Measurements from ENCODE around the gene ARHGEF28.
A peak's percentile ranks its signal among the peaks of the same experiment; 100 is the strongest.

ARHGEF28 gene

GRCh38 chr5:73672132-73672531 is 46.1 kb downstream of the ARHGEF28 start:
- no peak overlapping the region for H3K27ac Mint-ChIP-seq (ENCODE audit: low read depth)
- no peak for ATAC-seq (replicated peaks; ENCODE audit: extremely low read depth, poor library complexity, severe bottlenecking)
- H3K36me3 Mint-ChIP-seq (ENCODE audit: insufficient read depth) = no peaks in the 10 kb centered on the region

GRCh38 chr5:73673161-73673591 is 47.2 kb downstream of the ARHGEF28 start:
- no peaks in the 10 kb centered on the region for H3K36me3 Mint-ChIP-seq (ENCODE audit: insufficient read depth)
- H3K4me1 Mint-ChIP-seq = peaks cover 3% of the 10 kb centered on the region
- no peak for ATAC-seq (replicated peaks; ENCODE audit: extremely low read depth, poor library complexity, severe bottlenecking)
- DNase-seq (ENCODE audit: low spot score in 2 of 2) = no peak
- H3K27me3 Mint-ChIP-seq = no peaks in the 10 kb centered on the region
- no peak overlapping the region for H3K4me3 Mint-ChIP-seq
- no peaks in the 10 kb centered on the region for H3K9me3 Mint-ChIP-seq
- H3K27ac Mint-ChIP-seq (ENCODE audit: low read depth) = no peak overlapping the region

More at GRCh38 chr5:73672132-73672531, 46.1 kb downstream of the ARHGEF28 start:
- Mint-ChIP-seq H3K27me3 (no peaks in the 10 kb centered on the region), H3K4me1 (peaks cover 13% of the 10 kb centered on the region), H3K4me3 (no peak overlapping the region), H3K9me3 (no peaks in the 10 kb centered on the region)
- DNase-seq (ENCODE audit: low spot score in 2 of 2) = no peak

DNA sequence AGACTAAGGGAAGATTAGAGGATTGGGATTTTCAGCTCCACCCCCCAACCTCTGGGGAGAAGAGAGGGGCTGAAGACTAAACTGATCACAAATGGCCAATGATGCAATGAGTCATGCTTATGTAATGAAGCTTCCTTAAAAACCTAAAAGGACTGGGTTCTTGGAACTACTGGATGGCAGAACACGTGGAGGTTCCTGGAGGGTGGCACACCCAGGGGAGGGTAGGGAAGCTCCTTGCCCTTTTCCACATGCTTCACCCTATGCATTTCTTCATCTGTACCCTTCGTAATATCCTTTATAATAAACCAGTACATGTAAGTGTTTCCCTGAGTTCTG is 48.6 kb downstream of the ARHGEF28 start:
- ATAC-seq (replicated peaks; ENCODE audit: extremely low read depth, poor library complexity, severe bottlenecking) (no peak), DNase-seq (ENCODE audit: low spot score in 2 of 2) (no peak)
- Mint-ChIP-seq H3K27me3 (no peaks in the 10 kb centered on the region), H3K36me3 (ENCODE audit: insufficient read depth) (no peaks in the 10 kb centered on the region), H3K9me3 (no peaks in the 10 kb centered on the region), H3K4me3 (no peak overlapping the region), H3K27ac (ENCODE audit: low read depth) (no peak overlapping the region), H3K4me1 (no peaks in the 10 kb centered on the region)

GRCh38 chr5:73678322-73678740 is 52.3 kb downstream of the ARHGEF28 start:
- Mint-ChIP-seq H3K36me3 (ENCODE audit: insufficient read depth) (no peaks in the 10 kb centered on the region), H3K27ac (ENCODE audit: low read depth) (no peak overlapping the region), H3K4me1 (no peaks in the 10 kb centered on the region), H3K9me3 (no peaks in the 10 kb centered on the region), H3K27me3 (no peaks in the 10 kb centered on the region), H3K4me3 (no peak overlapping the region)
- ATAC-seq (replicated peaks; ENCODE audit: extremely low read depth, poor library complexity, severe bottlenecking) (no peak), DNase-seq (ENCODE audit: low spot score in 2 of 2) (no peak)

DNA sequence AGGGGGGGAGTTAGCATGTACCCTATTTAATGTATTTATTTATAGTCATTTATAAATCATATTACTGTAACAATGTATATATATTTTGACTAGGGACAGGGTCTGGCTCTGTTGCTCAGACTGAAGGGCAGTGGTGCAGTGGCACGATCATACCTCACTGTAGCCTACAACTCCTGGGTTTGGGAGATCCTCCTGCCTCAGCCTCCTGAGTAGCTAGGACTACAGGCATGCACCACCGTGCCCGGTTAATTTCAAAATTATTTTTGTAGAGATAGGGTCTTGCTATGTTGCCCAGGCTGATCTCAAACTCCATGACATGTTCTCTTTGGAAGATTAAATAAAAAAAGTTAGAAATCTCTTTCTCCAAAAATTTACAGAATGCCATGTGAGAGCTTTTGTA is 52.8 kb downstream of the ARHGEF28 start:
- H3K27me3 Mint-ChIP-seq = no peaks in the 10 kb centered on the region
- no peak for ATAC-seq (replicated peaks; ENCODE audit: extremely low read depth, poor library complexity, severe bottlenecking)
- H3K27ac Mint-ChIP-seq (ENCODE audit: low read depth) = no peak overlapping the region
- DNase-seq (ENCODE audit: low spot score in 2 of 2) = no peak
- no peaks in the 10 kb centered on the region for H3K36me3 Mint-ChIP-seq (ENCODE audit: insufficient read depth)
- H3K4me3 Mint-ChIP-seq = no peak overlapping the region
- H3K9me3 Mint-ChIP-seq = no peaks in the 10 kb centered on the region
- H3K4me1 Mint-ChIP-seq = no peaks in the 10 kb centered on the region

DNA sequence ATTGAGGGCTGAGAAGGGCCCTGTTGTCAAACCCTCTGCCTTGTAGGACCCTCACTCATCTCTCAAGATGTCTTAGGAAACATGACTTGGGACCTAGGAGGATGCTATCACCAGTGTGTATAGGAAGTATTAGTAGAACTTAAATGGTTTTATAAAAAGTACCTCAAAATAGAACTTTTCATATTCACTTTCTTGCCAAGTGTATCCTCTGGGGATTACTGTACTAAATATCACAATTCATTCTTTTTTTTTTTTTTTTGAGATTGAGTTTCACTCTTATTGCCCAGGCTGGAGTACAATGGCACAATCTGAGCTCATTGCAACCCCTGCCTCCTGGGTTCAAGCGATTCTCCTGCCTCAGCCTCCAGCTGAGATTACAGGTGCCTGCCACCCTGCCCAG is 56.2 kb downstream of the ARHGEF28 start:
- ATAC-seq (replicated peaks; ENCODE audit: extremely low read depth, poor library complexity, severe bottlenecking) = no peak
- H3K4me1 Mint-ChIP-seq = no peaks in the 10 kb centered on the region
- DNase-seq (ENCODE audit: low spot score in 2 of 2) = no peak
- H3K4me3 Mint-ChIP-seq = no peak overlapping the region
- no peak overlapping the region for H3K27ac Mint-ChIP-seq (ENCODE audit: low read depth)
- H3K27me3 Mint-ChIP-seq = no peaks in the 10 kb centered on the region
- no peaks in the 10 kb centered on the region for H3K9me3 Mint-ChIP-seq
- no peaks in the 10 kb centered on the region for H3K36me3 Mint-ChIP-seq (ENCODE audit: insufficient read depth)

GRCh38 chr5:73684691-73685090 is 58.7 kb downstream of the ARHGEF28 start:
- Mint-ChIP-seq H3K27ac (ENCODE audit: low read depth) (no peak overlapping the region), H3K9me3 (no peaks in the 10 kb centered on the region), H3K36me3 (ENCODE audit: insufficient read depth) (no peaks in the 10 kb centered on the region), H3K4me3 (no peak overlapping the region), H3K27me3 (no peaks in the 10 kb centered on the region), H3K4me1 (no peaks in the 10 kb centered on the region)
- DNase-seq (ENCODE audit: low spot score in 2 of 2) = no peak
- ATAC-seq (replicated peaks; ENCODE audit: extremely low read depth, poor library complexity, severe bottlenecking) = no peak

GRCh38 chr5:73686912-73687311 is 60.9 kb downstream of the ARHGEF28 start:
- H3K36me3 Mint-ChIP-seq (ENCODE audit: insufficient read depth) = no peaks in the 10 kb centered on the region
- no peak for ATAC-seq (replicated peaks; ENCODE audit: extremely low read depth, poor library complexity, severe bottlenecking)
- no peak for DNase-seq (ENCODE audit: low spot score in 2 of 2)
- no peaks in the 10 kb centered on the region for H3K9me3 Mint-ChIP-seq
- no peaks in the 10 kb centered on the region for H3K27me3 Mint-ChIP-seq
- H3K4me1 Mint-ChIP-seq = no peaks in the 10 kb centered on the region
- H3K27ac Mint-ChIP-seq (ENCODE audit: low read depth) = no peak overlapping the region
- no peak overlapping the region for H3K4me3 Mint-ChIP-seq

DNA sequence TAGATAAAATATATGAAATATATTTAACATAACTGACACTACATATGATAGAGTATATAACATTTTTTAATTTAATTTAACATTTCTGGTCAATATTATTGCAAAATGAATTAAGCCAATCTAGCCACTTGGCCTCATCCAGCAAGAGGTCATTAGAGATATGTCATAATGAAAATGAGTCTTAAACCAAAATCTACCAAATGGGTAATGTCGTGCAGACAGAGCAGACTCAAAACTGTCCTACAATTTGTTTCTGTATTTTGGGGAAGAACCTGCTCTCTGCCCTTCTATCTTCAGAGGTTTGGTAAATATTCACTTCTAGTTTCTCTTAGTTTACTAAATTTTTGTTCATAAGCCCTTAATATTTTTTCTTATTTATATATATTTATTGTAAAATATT is 61.4 kb downstream of the ARHGEF28 start:
- H3K27me3 Mint-ChIP-seq = no peaks in the 10 kb centered on the region
- H3K27ac Mint-ChIP-seq (ENCODE audit: low read depth) = no peak overlapping the region
- no peaks in the 10 kb centered on the region for H3K36me3 Mint-ChIP-seq (ENCODE audit: insufficient read depth)
- no peaks in the 10 kb centered on the region for H3K9me3 Mint-ChIP-seq
- ATAC-seq (replicated peaks; ENCODE audit: extremely low read depth, poor library complexity, severe bottlenecking) (no peak), DNase-seq (ENCODE audit: low spot score in 2 of 2) (no peak)
- H3K4me1 Mint-ChIP-seq = peaks cover under 1% of the 10 kb centered on the region
- no peak overlapping the region for H3K4me3 Mint-ChIP-seq

GRCh38 chr5:73690015-73690414 is 64.0 kb downstream of the ARHGEF28 start:
- H3K27ac Mint-ChIP-seq (ENCODE audit: low read depth) = no peak overlapping the region
- no peaks in the 10 kb centered on the region for H3K27me3 Mint-ChIP-seq
- no peak overlapping the region for H3K4me3 Mint-ChIP-seq

DNA sequence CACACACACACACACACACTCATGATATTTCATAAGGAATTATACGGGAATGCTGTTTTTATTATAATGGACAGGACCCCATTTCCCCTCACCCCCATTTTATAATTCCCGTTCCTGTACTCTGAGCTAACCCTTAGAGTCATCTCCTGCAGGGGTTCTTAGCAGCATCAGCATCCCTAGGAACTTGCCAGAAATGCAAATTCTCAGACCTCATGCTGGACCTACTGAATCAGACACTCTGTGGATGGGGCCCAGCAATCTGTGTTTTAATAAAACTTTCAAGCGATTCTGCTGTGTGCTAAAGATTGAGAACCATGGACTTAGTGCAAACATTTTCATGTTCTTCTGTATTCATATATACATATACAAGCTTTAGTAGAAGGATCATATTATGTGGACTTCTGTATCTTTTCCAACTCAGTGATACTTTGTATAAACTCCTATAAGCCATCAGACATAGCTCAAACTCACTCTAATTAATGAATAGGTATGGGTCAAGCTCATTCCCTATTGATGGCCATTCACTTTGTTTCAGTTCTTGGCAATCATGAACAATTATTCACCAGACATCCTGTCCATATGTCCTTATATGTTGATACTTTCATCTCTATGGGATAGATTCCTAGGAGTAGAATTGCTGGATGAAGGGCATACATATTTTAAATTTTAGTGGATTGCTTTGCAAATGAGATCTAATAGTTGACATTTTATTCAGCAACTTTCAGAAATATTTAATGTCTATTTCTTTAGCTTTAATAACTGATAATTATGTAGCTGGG is 65.5 kb downstream of the ARHGEF28 start:
- H3K27ac Mint-ChIP-seq (ENCODE audit: low read depth) = no peak overlapping the region
- no peak overlapping the region for H3K4me3 Mint-ChIP-seq
- H3K4me1 Mint-ChIP-seq = peaks cover 35% of the 10 kb centered on the region

More at GRCh38 chr5:73690015-73690414, 64.0 kb downstream of the ARHGEF28 start:
- no peaks in the 10 kb centered on the region for H3K36me3 Mint-ChIP-seq (ENCODE audit: insufficient read depth)
- peaks cover 27% of the 10 kb centered on the region for H3K4me1 Mint-ChIP-seq
- DNase-seq (ENCODE audit: low spot score in 2 of 2) = no peak
- no peak for ATAC-seq (replicated peaks; ENCODE audit: extremely low read depth, poor library complexity, severe bottlenecking)
- no peaks in the 10 kb centered on the region for H3K9me3 Mint-ChIP-seq

GRCh38 chr5:73692166-73692640 is 66.2 kb downstream of the ARHGEF28 start:
- Mint-ChIP-seq H3K4me3 (no peak overlapping the region), H3K27ac (ENCODE audit: low read depth) (peak overlapping the region; percentile 54), H3K36me3 (ENCODE audit: insufficient read depth) (no peaks in the 10 kb centered on the region), H3K4me1 (peaks cover 35% of the 10 kb centered on the region), H3K9me3 (no peaks in the 10 kb centered on the region), H3K27me3 (no peaks in the 10 kb centered on the region)
- ATAC-seq (replicated peaks; ENCODE audit: extremely low read depth, poor library complexity, severe bottlenecking) = no peak
- no peak for DNase-seq (ENCODE audit: low spot score in 2 of 2)

More for the DNA sequence above, 65.5 kb downstream of the ARHGEF28 start:
- Mint-ChIP-seq H3K27me3 (no peaks in the 10 kb centered on the region), H3K36me3 (ENCODE audit: insufficient read depth) (no peaks in the 10 kb centered on the region), H3K9me3 (no peaks in the 10 kb centered on the region)
- ATAC-seq (replicated peaks; ENCODE audit: extremely low read depth, poor library complexity, severe bottlenecking) (no peak), DNase-seq (ENCODE audit: low spot score in 2 of 2) (no peak)

GRCh38 chr5:73692981-73693380 is 67.0 kb downstream of the ARHGEF28 start:
- no peak for DNase-seq (ENCODE audit: low spot score in 2 of 2)
- no peaks in the 10 kb centered on the region for H3K9me3 Mint-ChIP-seq
- peak overlapping the region; percentile 54 for H3K27ac Mint-ChIP-seq (ENCODE audit: low read depth)
- no peaks in the 10 kb centered on the region for H3K27me3 Mint-ChIP-seq
- H3K36me3 Mint-ChIP-seq (ENCODE audit: insufficient read depth) = no peaks in the 10 kb centered on the region
- H3K4me1 Mint-ChIP-seq = peaks cover 35% of the 10 kb centered on the region
- peak overlapping the region; percentile 49 for H3K4me3 Mint-ChIP-seq
- no peak for ATAC-seq (replicated peaks; ENCODE audit: extremely low read depth, poor library complexity, severe bottlenecking)

Data from central memory CD8-positive, alpha-beta T cell (primary cell).